Gastroesophageal sphincter (tissue), 4 donors: ENCODE measurements around the gene RPS10. TPM values are rescaled to one million over a fixed set of nuclear protein-coding genes. Genes with fewer than 3 reads are reported as not detected.

Experiments
- ATAC-seq: fragments of 150-250 bp; one replicate; pipeline ENCODE4 v1.9.1; 2016; ENCODE audit warnings: mild to moderate bottlenecking, moderate library complexity
- H3K27ac ChIP-seq, 4 donors: fragments of 200-600 bp; sonication (generic) in 3 of 4; 1 replicate in 3 of 4; 2 replicates in 1 of 4; pipeline ENCODE4 v1.5.1; 2016 to 2019
- H3K27me3 ChIP-seq: fragments of 200-600 bp; sonication (generic); one replicate; pipeline ENCODE4 v1.5.1; 2019
- H3K36me3 ChIP-seq, 2 donors: fragments of 200-600 bp; sonication (generic); one replicate each; pipeline ENCODE4 v1.5.1; 2019; ENCODE audit warnings: control low read depth in 1 of 2
- H3K4me1 ChIP-seq, 3 donors: fragments of 200-600 bp; sonication (generic); 1 replicate in 2 of 3; 2 replicates in 1 of 3; pipeline ENCODE4 v1.5.1; 2016 to 2019; ENCODE audit warnings: control low read depth in 2 of 3
- H3K4me3 ChIP-seq, 2 donors: fragments of 200-600 bp; sonication (generic); one replicate each; pipeline ENCODE4 v1.5.1; 2019; ENCODE audit warnings: mild to moderate bottlenecking in 1 of 2, moderate library complexity in 1 of 2
- H3K9me3 ChIP-seq, 3 donors: fragments of 200-600 bp; sonication (generic); one replicate each; pipeline ENCODE4 v1.5.1; 2017 to 2019; ENCODE audit warnings: control low read depth in 2 of 3
- CTCF ChIP-seq, 4 experiments: fragments of 200-600 bp in 2 of 4; fragments of 450-650 bp in 2 of 4; sonication (generic) in 1 of 4; IDR thresholded peaks; one replicate each; pipeline ENCODE4 v1.5.1; 2017 to 2019; ENCODE audit warnings: antibody characterized with exemption in 4 of 4, mild to moderate bottlenecking in 2 of 4, moderate library complexity in 2 of 4
- EP300 ChIP-seq: sonication (generic); formaldehyde crosslinking; IDR thresholded peaks from one replicate; pipeline ENCODE4 v1.6.1; 2017; ENCODE audit warnings: antibody characterized with exemption, mild to moderate bottlenecking
- POLR2A ChIP-seq, 2 donors: fragments of 450-650 bp; IDR thresholded peaks; one replicate each; pipeline ENCODE4 v1.6.1; 2017; ENCODE audit warnings: antibody characterized with exemption in 2 of 2, mild to moderate bottlenecking in 2 of 2, moderate library complexity in 1 of 2
- POLR2AphosphoS5 ChIP-seq: sonication (generic); formaldehyde crosslinking; IDR thresholded peaks from one replicate; pipeline ENCODE4 v1.6.1; 2017; ENCODE audit warnings: antibody characterized with exemption
- WGBS, 2 donors: methylation state at CpG; one replicate each; pipeline ENCODE4 v1.1.5; 2018; ENCODE audit warnings: low coverage in 1 of 2; 5-methylcytosine and 5-hydroxymethylcytosine counted together
- total RNA-seq, 4 donors: library from RNA; depleted of rRNA; stranded (reverse); fragments of >200 nt; gene quantifications; one replicate each; pipeline ENCODE4 v1.1.0, GENCODE V29; 2016

Gene RPS10
- total RNA-seq, 4 donors from 2014 or later, result 1,014 to 3,120 (median 2,269) TPM

GRCh38 chr6:34396518-34396917 is 29.4 kb downstream of the RPS10 start:
- H3K9me3 ChIP-seq, result peaks cover 0 to 4% (median 0%) of the 10 kb centered on the region in 3 donors
- H3K4me1 ChIP-seq, result peaks cover 0 to 20% (median 3%) of the 10 kb centered on the region in 3 donors
- ATAC-seq, result no peak
- H3K27me3 ChIP-seq, result no peaks in the 10 kb centered on the region
- H3K4me3 ChIP-seq, result no peak overlapping the region
- H3K27ac ChIP-seq, result no peak overlapping the region
- no CpG with 5 or more reads among the region's 6 CpGs for WGBS, 2 donors
- TF ChIP-seq POLR2A (IDR thresholded peaks at IDR 0.05), result no peak
- TF ChIP-seq POLR2AphosphoS5, result no peak
- no peak for TF ChIP-seq EP300
- TF ChIP-seq CTCF (IDR thresholded peaks at IDR 0.05), result no peak
- H3K36me3 ChIP-seq, result no peaks in the 10 kb centered on the region

DNA sequence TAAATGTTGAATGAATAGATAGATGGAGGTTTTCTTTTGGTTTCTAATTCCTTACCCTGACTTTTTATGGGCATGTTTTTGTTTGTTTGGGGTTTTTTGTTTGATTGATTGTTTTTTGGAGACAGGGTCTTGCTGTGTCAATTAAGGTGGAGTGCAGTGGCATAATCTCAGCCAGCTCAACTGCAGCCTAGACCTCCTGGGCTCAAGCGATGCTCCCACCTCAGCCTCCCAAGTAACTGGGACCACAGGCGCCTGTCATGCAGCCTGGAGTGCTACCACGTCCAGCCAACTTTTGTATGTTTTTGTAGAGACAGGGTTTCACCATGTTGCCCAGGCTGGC is 31.9 kb downstream of the RPS10 start:
- Histone ChIP-seq H3K4me3 (no peak overlapping the region), H3K4me1 (peaks cover 0 to 46% (median 7%) of the 10 kb centered on the region in 3 donors), H3K9me3 (peaks cover 0 to 4% (median 0%) of the 10 kb centered on the region in 3 donors), H3K36me3 (no peaks in the 10 kb centered on the region), H3K27me3 (no peaks in the 10 kb centered on the region), H3K27ac (peak overlapping the region in 3 of 4 donors; percentile 33 to 97 (median 96))
- no peak for ATAC-seq
- no peak for TF ChIP-seq EP300
- TF ChIP-seq CTCF (IDR thresholded peaks at IDR 0.05), result no peak
- no peak for TF ChIP-seq POLR2AphosphoS5
- no peak for TF ChIP-seq POLR2A (IDR thresholded peaks at IDR 0.05)
- 86% methylated on average over 1 of the region's 3 CpGs; no CpG with 5 or more reads in 1 of the 2 donors for WGBS, 2 donors

GRCh38 chr6:34393191-34393965 is 32.5 kb downstream of the RPS10 start:
- Histone ChIP-seq H3K4me1 (peaks cover 0 to 51% (median 7%) of the 10 kb centered on the region in 3 donors), H3K9me3 (peaks cover 0 to 4% (median 0%) of the 10 kb centered on the region in 3 donors), H3K27me3 (no peaks in the 10 kb centered on the region), H3K4me3 (peak overlapping the region; percentile 79 to 98), H3K36me3 (no peaks in the 10 kb centered on the region), H3K27ac (peak overlapping the region; percentile 0 to 97 (median 96))
- 31 to 42% methylated on average over 11 to 16 of the region's 16 CpGs for WGBS, 2 donors
- no peak for ATAC-seq
- TF ChIP-seq EP300 (no peak), POLR2A (IDR thresholded peaks at IDR 0.05) (no peak), CTCF (IDR thresholded peaks at IDR 0.05) (no peak), POLR2AphosphoS5 (no peak)

DNA sequence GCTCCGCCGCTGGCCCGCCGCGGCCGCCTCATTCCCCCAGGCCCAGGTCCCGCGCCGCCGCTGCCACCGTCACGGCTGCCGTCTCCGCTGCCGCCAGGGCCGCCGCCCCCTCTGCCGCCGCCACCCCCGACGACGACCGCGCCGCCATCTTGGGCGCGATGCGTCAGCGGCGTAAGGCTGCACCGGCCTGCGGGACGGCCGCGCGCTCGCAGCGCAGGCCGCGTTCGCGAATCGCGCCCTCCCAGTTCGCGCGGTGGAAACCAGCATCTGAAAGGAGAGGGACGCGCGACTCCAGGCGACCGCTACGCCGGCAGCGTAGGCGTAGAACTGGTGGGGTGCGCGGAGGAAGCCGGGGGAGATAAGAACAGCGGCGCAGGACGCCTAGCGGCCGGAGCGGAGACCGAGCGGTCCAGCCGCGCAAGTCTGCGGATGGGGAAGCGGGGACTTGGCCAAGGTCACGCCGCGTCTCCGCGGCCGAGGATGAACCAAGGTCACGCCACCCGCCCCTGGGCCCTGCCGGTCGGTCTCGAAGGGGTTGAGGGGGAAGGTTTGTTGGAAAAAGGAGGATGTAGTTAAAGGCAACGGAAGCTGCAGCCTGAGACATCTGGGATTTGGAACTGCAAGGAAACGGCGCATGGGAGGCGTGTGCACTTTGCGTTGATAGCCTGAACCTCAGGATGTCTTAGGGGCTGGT is 33.2 kb downstream of the RPS10 start, which contains the start of gene NUDT3:
NUDT3 (minus strand) TSS at position 173 of the 694 bp plus-strand sequence. CDS start 307 bp downstream, outside the sequence.
- peaks cover 0 to 59% (median 7%) of the 10 kb centered on the region in 3 donors for H3K4me1 ChIP-seq
- H3K36me3 ChIP-seq, result no peaks in the 10 kb centered on the region
- TF ChIP-seq CTCF (IDR thresholded peaks at IDR 0.05) (peak; percentile 14 to 93 (median 89)), POLR2A (IDR thresholded peaks at IDR 0.05) (peak; percentile 64 to 66), EP300 (no peak), POLR2AphosphoS5 (peak; percentile 66)
- H3K4me3 ChIP-seq, result peak within 1 kb of the TSS; percentile 79 to 98
- peak; percentile 96 for ATAC-seq
- WGBS, 2 donors, result 0 to 2% methylated on average over 3 to 5 of the region's 87 CpGs
- H3K9me3 ChIP-seq, result peaks cover 0 to 4% (median 0%) of the 10 kb centered on the region in 3 donors
- H3K27me3 ChIP-seq, result no peaks in the 10 kb centered on the region
- H3K27ac ChIP-seq, result peak within 1 kb of the TSS; percentile 68 to 97 (median 96)
